ENCODE data around the gene CFAP46.

The CFAP46 gene

GRCh38 chr10:132879408-132880127 is 62.8 kb downstream of the CFAP46 start:
- no peak for DNase-seq

DNA sequence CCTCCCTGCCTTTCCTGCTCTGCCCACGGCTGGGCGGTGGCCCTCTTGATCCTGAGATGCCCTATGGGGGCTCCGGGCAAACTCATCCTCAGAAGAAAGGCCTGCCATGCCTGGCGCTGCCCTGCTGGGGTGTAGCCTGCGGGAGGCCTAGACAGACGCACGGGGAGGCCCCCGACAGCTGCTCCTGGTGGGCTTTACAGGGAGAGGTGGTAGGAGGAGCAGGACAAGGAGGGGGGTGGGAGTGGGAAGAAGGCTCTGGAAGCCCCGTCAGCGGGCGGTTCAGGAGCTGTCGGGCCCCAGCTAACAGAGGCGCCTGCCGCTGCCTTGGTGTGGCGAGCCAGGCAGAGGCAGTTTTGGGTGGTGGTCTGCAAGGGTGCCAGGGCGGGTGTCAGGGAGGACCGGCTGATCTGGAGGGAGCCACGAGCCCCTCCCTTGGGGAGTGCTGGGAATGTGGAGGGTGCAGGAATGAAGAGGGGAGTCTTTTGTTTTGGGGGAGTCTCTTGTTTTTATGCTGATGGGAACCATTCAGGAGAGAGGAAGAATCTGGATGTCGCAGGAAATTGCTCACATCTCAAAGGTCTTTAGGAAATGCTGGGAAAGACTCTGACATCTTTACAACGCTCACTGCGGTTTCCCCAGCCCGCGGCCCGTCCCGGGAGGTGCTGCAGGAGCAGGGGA is 63.5 kb downstream of the CFAP46 start:
- DNase-seq: no peak

DNA sequence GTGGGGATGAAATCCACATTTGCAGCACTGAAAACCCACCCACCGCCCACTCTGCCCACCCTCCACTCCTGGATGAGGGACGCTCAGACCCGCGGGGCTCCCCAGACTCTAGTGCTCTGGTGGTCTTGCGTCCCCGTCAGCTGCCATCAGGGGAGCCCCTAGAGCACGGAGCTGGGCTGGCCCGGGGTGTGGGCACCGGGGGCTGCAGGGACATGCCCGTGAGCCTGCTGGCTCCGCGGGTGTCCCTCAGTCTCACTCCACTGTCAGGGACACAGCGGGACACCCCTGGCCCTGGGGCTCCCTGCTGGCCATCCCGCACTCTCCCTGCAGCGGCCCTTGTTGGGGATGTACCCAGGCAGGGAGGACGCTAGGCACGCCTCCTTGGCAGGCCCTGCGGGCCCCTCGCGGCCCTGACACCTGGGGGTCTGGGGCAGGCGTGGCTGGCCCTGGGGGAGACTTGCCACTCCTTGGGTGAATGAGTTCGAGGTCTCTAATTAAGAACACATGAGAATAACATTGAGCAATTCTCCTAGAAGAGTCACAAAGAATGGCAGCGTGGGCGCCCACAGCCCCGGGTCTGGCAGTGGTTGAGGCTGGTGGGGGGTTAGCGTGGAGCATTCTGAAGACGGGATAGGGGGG is 64.2 kb downstream of the CFAP46 start:
- no peak for DNase-seq

- no peak for DNase-seq
Measured at GRCh38 chr10:132877473-132877872, 64.9 kb downstream of the CFAP46 start.

GRCh38 chr10:132876993-132877431 is 65.4 kb downstream of the CFAP46 start:
- DNase-seq: no peak

DNA sequence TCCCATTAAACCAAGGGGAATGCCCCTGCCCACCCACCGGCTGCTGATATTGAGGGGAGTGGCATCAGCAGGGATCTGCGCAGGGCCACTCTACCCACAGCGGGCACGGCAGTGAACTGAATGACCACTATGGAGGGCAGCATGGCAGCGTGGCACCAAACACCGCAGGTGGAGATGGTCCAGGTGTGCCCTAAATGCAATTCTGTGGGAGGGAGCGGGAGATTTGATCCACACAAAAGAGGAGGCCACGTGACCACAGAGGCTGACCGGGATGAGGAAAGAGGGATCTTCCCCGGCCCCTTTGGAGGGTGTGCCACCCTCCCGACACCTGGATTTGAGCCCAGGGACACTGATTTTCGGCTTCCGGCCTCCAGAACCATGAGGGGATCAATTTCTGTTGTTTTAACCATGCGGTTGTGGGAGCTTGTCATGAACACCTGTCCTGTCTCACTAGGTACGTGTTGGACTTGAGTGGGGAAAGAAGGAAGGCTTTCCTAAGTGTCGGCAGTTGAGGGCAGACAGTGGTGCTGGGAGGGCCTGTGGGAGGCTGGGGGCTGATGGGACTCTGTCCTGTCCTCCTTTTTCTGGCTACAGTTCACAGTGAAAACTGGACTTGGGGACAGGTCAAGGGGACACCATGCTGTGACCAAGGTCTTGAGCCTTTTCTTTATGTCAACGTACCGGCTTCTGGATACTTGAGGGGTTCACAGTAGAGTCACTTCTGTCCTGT is 66.1 kb downstream of the CFAP46 start:
- no peak for DNase-seq

DNA sequence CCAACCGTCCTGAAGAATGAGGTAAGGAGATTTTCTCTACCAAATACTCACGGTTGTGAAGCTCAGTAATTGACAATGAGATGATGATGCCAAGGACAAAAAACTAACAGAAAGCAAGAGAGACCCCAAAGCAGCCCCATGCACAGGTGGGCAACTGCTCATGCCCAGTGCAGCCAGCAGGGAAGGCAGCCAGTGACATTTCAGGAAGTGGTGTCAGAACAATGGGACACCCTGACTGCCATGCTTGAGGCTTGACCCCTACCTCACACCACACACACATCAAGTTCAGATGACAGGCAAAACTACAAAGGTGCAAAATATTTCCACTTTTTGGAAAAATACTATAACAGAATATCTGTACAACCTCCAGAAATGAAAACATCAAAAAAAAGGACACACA is 66.9 kb downstream of the CFAP46 start:
- DNase-seq: no peak

DNA sequence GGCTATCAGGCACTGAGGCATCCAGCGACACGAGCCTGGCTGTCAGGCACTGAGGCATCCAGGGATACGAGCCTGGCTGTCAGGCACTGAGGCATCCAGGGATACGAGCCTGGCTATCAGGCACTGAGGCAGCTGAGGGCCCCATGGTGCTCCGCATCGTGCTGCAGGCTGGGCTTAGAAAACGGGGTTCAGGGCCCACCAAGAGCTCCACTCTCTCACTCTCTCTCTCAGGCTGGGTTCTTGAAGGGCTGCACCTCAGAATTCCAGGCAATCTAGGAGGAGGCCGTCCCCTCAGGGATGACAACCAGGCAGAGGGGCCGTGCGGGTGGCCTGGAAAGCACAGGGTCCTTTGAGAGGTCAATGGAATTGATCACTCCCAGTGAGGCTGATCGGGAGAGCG is 69.0 kb downstream of the CFAP46 start:
- DNase-seq: no peak

DNA sequence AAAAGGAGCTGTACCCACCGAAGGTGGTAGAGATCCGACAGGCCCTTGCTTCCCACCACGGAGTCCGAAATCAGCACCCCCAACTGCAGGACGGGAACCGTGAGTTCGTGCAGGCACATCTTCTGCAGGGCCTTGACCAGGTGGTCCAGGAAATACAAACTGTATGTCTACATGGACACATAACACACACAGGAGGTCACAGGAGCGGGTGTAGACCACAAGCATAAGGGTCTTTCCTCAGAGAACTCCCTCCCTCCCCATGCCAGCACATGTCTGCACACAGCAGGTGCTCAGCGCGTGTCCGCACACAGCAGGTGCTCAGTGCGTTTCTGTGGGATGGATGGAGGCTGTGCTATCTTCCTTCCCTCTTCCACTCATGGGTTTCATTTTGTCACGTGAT is 69.7 kb downstream of the CFAP46 start:
- DNase-seq: no peak

- no peak for DNase-seq
Measured at GRCh38 chr10:132870426-132870825, 71.9 kb downstream of the CFAP46 start.

DNA sequence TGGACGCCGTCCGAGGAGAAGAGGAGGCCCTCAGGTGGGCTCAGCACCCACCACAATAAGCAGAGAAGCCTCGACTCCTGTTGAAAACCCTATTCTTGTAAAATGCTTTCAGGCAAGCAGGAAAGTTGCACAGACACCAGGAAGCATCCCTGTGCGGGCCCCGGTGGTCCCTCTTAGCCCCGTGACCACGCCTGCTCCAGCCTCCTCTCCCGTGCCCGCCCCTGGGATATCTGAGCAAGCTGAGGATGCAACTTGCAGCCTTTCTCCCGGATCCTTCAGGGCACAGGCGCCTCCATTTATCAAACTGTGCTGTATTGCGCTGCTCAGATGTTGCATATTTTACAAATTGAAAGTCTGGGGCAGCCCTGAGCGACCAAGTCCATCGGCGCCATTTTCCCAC is 72.7 kb downstream of the CFAP46 start:
- no peak for DNase-seq

- DNase-seq: no peak
Measured at GRCh38 chr10:132868995-132869394, 73.4 kb downstream of the CFAP46 start.

- DNase-seq: no peak
Measured at GRCh38 chr10:132867801-132868644, 74.3 kb downstream of the CFAP46 start.

DNA sequence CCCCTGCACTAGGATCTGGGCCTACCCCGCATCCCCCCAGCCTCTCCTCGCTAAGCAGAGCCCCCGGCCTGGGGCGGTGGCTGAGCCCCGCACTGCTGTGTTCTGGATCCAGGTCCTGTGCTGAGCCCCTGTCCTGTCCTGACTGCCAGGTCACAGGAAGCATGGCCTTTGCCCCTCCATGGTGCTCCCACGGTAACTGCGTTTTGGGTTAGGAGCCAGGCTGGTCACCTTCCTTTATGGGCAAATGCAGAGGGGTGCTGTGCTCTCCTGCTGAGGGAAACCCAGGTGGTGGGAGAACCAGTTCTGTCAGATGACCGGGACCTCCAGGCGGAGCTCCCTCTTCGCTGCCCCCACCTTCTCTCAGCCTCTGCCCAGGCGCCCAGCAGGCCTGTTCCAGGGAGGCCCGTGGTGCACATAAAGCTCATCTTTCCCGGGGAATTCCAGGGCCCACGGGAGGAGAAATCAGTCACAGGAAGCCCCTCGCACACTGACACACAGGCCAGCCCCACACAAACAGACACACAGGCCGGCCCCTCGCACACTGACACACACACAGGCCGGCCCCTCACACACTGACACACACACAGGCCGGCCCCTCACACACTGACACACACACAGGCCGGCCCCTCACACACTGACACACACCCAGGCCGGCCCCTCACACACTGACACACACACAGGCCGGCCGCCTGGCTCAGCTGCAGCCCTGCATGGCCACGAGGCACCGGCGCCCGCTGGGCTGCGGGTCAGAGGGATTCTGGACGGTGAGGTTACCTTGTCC is 75.6 kb downstream of the CFAP46 start:
- DNase-seq: no peak

DNA sequence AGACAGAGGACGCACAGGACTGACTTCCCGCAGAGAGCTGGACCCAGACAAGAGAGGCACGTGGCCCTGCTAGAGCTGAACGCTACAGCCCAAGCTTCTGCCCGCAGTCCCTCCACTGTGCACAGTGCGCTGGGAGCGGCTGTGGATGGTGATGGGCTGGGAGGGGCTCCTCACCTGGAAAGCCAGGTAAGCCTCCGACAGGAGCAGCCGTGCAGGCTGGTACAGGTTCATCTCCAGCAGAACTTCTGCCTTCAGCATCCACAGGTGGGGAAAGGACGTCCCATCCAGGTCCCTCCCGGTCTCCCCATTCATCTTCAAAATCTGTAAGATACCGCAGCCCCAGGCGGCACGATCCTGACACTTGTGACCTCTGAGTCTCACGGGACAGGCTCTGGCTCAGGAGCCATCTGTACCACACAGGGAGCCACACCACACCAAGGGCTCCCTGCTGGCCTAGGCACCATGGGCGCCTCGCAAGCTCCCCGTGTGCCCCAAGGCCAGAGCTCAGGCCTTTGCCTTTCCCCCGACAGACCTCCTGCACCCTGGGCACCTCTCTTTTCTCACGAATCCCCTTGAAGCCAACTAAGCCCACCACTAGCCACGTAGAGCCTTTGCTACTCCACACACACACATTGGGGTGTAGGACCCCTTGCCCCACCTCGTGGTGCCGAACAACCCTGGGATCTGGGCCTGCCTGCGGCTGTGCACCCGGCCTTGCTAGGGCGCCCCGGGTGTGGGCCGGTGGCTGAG is 76.3 kb downstream of the CFAP46 start:
- no peak for DNase-seq

GRCh38 chr10:132865171-132865631 is 77.2 kb downstream of the CFAP46 start:
- DNase-seq: no peak

- no peak for DNase-seq
Measured at GRCh38 chr10:132862485-132863420, 79.6 kb downstream of the CFAP46 start.

- DNase-seq: no peak
Measured at GRCh38 chr10:132861884-132862461, 80.4 kb downstream of the CFAP46 start.

- DNase-seq: no peak
Measured at GRCh38 chr10:132861116-132861691, 81.2 kb downstream of the CFAP46 start.
